Thyroid gland (tissue), 4 donors: ENCODE data around the gene LRP1.

Experiments used
- CTCF ChIP-seq, 6 experiments: fragments of 200-600 bp in 3 of 6; fragments of 450-650 bp in 3 of 6; sonication (generic) in 3 of 6; IDR thresholded peaks; one replicate each; pipeline ENCODE4 v1.5.1; 2016 to 2019; ENCODE audit warnings: antibody characterized with exemption in 6 of 6, mild to moderate bottlenecking in 2 of 6, inconsistent platforms in 1 of 6, moderate library complexity in 1 of 6
- POLR2A ChIP-seq, 2 donors: fragments of 450-650 bp; IDR thresholded peaks; one replicate each; pipeline ENCODE4 v1.6.1; 2017; ENCODE audit warnings: antibody characterized with exemption in 2 of 2, mild to moderate bottlenecking in 2 of 2, moderate library complexity in 1 of 2

GRCh38 chr12:57119294-57120085, 8.8 kb upstream of the LRP1 start:
- TF ChIP-seq CTCF (IDR thresholded peaks at IDR 0.05) (no peak), POLR2A (IDR thresholded peaks at IDR 0.05) (no peak)
